ENCODE results near the gene RNF181. TPM values are rescaled to one million over a fixed set of nuclear protein-coding genes. Genes with fewer than 3 reads are reported as not detected.

The RNF181 gene
- total RNA-seq, 1 donor from 2014 or later = 82.4 TPM

Other genes starting within 250 kb of the RNF181 start
- gene RETSAT, start 241.2 kb upstream of the RNF181 start, total RNA-seq = 16.6 TPM
- gene ELMOD3, start 241.0 kb upstream of the RNF181 start, total RNA-seq = 9.8 TPM
- 7.4 TPM for gene CAPG, start 185.4 kb upstream of the RNF181 start, total RNA-seq
- gene SH2D6, start 177.0 kb upstream of the RNF181 start, total RNA-seq = not detected
- 146 TPM for gene MAT2A, start 56.6 kb upstream of the RNF181 start, total RNA-seq
- gene GGCX, start 34.3 kb upstream of the RNF181 start, total RNA-seq = 23.3 TPM
- gene VAMP8, start 18.2 kb upstream of the RNF181 start, total RNA-seq = 8.2 TPM
- 27.9 TPM for gene VAMP5, start 11.3 kb upstream of the RNF181 start, total RNA-seq
- gene TMEM150A, start 7.0 kb downstream of the RNF181 start, total RNA-seq = 11.4 TPM
- 26.3 TPM for gene C2orf68, start 16.3 kb downstream of the RNF181 start, total RNA-seq
- gene USP39, start 20.4 kb downstream of the RNF181 start, total RNA-seq = 28.4 TPM
- gene SFTPB, start 72.5 kb downstream of the RNF181 start, total RNA-seq = not detected
- 2.3 TPM for gene GNLY, start 98.6 kb downstream of the RNF181 start, total RNA-seq
- 21.0 TPM for gene ATOH8, start 158.2 kb downstream of the RNF181 start, total RNA-seq

Data from cardiac septum (tissue), 1 donor.